GM10847 (cell line): ENCODE data around the gene MBD5.

ENCODE experiments used
- POLR2A ChIP-seq: IDR thresholded peaks from 2 replicates; pipeline ENCODE4 v1.6.1; 2011; ENCODE audit not compliant: insufficient read length; ENCODE audit errors: extremely low read depth

Gene MBD5

DNA sequence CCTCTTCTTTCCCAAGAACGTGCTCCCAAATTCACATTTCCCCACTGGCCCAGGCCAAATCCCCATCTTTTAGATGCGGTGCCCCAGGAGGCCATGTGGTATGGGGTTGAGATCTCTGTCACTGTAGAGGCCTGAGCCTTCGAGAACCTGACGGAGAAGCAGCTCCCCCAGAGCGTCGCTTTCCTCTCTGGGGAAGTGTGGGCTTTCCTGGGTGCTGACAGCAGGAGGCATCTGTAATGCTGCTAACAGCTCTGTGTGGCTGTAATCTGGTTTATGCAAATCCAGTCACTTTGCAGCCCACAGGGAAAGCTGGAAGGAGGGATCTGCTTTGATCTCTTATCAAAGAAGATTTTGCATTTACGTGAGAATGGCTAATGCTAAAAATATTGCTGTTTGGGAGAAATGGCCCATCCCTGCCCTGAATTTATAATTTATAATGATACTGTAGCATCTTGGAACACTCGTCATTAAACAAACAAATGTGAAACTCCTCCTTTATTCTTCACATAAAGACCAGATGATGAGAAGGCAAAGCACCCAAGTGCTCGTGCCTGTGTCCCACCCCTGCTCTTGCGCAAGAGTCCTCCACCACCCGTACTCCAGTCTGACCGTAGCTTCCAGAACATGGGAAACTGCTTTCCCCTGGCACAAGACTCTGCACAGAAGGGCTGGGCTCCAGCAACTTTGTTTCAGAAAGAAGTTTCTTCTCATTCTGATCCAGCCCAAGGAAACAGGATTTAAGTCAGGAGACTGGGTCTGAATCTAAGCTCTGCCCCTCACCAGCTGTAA, 513.7 kb downstream of the MBD5 start:
- TF ChIP-seq POLR2A, result no peak

DNA sequence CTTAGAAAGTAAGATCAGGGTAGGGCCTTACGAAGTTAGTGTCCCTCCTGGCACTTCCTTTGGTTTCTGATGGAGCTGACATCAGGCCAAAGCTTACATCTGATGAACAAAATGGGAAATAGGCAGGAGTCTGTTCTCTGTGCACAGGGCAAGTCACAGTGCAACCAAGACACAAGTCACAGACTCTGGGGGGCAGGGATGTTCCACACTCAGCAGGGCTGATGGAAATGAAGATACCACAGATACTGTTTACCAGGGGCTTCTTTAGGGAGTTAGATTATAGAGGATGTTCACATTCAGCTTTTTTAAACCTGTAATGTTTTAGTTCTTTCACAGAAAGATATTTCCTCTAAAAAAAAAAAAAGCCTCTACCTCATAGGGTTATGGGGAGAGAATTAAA, 517.5 kb downstream of the MBD5 start:
- no peak for TF ChIP-seq POLR2A

DNA sequence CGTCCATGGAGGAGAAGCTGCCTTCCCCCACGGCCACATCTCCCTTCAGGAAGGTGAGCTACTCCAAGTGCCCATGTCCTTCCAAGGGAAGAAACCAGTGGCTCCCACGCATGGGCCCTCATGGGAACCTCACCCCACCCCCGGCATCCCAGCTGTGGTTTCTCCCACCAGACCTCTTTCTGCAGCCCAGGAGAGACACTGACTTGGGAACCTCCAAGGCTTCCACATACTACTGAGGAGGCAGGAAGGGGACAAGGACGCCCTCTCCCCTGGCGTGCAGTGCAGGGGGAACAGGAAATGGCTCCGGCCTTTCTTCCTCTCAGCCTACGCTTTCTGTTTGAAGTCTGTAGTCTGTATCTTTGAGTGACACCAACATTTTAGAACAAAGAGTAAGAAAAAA, 519.1 kb downstream of the MBD5 start:
- TF ChIP-seq POLR2A, result no peak

DNA sequence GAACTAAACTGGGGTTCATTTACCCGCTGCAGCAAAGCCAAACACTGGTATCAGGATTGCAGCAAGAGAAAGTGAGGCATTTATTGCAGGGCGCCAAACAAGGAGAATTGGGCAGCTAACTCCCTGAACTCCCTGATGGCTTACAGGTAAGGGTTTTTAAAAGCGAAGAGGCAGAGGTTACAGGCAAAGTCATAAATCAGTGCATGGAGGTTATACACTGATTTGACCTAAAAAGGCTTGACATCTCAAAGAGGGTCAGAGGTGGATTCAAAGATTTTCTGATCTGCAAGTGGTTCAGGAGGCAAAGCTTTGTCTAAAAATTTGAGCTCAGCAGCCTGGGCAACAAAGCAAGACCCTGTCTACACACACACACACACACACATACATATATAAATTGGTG, 520.9 kb downstream of the MBD5 start:
- no peak for TF ChIP-seq POLR2A

DNA sequence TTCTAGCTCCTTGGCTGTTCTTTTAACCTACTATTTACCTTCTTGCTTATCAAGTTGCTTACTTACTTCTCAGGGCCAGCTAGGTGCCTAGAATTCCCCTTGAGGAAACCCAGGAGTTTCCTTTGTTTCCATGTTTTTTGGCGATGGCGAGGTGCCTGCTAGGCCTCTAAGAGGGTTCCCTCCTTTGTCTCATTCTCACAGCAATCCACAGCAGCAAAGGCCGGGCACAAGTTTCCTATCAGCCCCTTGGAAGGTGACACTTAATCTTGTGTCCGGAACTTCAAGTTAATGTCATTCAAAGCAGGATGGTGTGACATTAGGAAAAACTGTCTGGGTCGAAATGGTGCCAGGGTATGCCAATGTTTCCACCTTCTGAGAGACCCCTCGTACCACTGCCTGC, 521.7 kb downstream of the MBD5 start:
- no peak for TF ChIP-seq POLR2A

DNA sequence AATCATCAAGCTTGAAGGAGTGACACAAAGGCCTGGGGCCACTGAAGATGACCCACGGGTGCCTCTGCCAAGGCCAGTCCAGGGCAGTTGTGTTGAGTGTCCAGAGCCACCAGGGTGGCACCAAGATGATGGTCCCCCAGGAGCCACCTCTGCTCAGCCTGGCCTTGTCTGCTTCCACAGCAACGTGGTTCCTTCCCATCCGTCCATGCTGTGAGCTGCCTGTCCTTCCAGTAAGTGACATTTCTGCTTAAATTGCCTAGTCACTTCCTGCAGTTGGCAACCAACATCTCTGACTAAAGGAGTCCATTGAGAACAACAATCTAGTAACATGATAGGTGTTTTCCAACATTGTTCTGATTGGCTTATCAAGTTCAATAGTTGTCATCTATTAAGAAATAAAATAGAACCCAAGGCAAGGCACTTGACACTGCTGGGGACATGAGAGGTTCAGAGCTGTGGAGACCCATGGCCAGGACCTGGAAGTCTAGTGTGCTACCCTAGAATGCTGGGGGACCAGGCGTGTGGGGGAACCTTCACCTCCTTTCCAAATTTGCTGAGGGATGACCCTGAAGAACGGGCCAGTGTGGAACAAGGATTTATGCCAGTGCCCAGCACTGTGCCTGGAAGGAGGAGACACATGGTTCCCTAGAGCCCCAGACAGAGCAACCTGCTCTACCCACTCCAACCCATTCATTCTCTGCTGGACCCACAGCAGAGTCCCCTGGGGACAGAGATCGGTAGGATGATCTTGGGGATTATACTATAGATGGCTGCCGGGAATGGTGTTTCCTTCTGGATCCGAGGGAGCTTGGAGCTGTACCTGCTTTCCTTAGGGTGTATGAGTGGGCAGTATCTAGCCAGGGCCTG, 524.7 kb downstream of the MBD5 start:
- no peak for TF ChIP-seq POLR2A

DNA sequence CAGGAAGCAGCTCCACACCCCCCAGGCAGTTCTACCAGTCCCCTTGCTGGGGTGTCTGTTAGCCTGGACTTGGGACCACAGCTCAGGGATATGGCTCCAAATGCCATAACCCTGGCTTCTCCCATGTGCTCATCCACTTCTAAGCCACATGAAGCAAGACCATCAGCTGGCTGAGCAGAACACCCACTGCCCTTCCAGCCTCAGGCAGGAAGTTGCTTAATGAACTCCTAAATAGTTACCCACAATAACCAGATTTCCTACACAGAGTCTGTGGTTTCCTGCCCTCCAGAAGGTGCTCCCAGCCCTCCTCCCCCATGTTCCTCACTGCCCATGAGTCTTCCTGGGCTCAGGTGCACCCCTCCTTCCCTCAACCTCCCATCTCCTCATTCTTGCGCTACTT, 525.4 kb downstream of the MBD5 start:
- TF ChIP-seq POLR2A, result no peak

DNA sequence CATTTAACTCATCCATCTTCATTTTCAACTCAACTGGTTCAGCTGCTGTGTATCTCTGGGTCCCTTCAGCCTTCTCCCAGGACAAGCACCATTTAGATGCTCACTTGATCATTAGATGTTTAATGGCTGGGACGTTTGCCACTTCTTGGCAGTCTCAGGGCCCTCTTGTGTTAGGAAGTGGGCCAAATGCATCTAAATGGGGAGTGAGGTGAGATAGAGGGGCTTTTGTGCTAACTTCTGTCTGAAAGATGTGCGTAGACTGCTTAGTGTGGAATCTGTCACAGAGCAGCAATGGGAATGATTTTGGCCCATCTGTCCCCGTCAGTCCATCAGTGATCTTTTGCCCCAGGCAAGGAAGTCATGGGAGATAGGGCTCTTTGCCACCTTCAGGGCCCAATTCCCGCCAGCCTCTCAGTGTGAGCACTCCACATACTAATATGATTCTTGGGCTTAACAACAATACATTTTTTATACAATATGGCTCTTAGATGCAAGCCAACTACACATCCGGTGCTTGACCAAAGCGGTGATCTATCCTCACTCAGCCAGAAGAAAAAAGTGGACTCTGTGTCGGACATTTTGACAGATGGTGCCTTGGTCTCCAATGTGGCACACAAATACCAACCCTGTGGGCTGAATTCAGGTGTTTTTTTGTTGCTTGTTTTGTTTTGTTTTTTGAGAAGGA, 528.0 kb downstream of the MBD5 start:
- TF ChIP-seq POLR2A, result no peak

DNA sequence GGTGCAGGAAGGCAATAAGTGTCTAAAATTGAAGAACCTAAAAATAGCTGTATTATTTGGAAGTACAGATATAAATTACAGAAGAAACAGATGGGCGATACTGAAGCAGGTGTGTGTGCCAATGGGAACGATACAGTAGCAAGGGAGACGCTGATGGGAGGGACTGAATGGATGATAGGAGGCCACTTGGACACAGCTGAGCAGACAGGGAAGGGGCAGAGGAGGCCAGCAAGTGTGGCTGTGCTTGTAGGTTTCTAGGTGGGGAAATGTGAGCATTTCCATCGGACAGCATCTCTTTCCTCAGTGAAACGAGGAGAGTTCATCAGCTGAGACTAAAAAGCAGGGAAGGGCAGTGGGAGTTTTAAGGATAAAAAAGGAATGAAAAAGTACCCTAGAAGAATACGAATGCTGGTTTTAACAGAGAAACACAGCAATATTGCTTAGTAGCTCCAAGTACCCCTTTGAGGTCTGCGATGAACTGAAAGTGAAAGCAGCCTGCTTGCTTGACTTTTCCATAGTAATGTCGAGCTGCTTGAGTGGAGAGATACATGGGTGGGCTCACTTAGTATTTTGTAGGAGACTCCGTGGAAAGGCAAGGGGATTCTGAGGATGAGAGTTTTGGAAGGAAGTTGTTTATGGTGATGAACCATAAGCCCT, 531.9 kb downstream of the MBD5 start:
- TF ChIP-seq POLR2A, result no peak

DNA sequence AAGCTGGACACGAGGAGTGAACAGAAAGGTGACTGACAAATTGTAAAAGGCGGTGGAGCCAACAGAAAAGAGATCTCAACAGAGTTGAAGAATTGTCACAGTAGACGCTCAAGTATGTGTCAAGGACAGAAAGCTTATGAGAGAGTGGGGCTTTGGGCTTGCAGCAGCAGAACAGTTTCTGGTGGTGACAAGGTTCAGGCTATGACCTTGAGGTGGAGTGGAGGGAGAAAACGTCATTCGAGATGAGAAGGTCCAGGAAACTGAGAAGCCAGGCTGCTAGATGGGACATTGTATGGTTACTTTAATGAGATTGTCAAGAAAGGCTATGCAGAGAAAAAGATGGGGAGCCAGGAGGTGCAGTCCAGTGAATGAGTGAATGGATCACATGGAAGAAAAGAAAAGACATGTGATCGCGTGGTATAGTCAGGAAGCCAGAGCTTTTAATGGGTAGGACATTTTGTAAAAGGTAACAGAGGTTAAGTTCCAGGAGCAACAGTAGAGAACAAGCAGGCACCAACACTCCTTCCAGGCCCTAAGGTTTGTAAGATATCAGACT, 532.5 kb downstream of the MBD5 start:
- TF ChIP-seq POLR2A, result no peak

DNA sequence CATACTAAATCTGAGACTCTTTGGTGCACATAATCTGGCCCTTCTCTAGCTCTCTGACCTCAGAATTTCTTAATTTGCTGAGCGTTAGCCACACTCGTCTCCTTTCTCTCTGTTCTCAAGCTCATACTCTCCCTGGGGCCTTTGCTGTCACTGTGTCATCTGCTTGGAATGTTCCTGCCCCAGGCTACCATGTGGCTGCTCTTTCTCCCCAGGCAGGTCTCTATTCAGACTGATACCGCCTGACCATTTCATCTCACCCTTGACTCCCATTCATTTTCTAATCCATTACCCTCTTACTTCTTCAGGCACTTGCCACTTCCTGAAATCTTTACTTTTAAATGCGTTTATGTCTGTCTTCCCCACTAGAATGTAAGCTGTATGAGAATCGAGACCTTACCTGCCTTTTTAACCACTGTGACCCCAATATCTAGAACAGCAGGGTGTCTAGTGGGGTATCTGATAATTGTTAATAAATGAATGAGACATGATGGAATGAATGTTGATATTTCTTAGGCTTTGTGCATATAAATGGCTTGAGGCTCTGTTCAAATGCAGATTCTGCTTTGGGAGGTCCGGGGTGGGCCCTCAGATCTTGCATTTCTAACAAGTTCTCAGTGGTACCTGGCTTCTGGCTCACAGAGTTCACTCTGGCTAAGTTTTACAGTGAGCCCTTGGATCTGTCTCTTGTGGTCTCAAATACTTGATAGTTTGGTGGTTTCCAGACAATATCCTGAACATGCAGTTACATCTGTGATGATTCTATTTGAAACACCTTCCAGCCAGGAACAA, 533.8 kb downstream of the MBD5 start:
- no peak for TF ChIP-seq POLR2A

DNA sequence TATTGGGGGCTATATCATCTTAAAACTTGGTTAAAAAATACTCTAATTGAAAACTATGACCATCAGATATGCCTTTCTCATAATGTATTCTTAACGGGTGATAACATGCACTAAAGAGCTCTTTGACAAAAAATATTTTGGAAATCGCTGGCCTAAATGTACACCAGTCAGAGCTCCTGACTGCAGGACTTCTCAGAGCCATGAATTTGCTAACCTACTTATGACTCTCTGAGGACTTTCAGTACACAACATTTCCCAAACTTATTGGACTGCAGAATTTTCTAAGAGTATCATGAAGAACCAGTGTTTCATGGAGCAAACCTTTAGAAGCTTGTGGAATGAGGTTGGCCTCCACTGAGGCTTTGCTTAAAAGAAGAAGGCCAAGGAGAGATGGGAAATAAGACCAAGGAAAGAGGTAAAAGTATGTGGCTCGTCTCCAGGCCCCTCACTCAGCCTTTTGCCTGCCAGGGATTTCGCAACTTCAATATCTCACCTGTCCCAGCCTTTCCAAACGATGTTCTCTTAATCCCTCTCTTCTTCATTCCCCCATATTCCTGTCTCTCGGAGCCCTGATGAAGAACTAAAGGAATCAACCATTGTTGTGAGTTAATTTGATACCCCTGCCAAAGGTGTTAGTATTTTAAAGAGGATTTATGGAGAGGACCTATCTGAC, 534.9 kb downstream of the MBD5 start:
- no peak for TF ChIP-seq POLR2A

DNA sequence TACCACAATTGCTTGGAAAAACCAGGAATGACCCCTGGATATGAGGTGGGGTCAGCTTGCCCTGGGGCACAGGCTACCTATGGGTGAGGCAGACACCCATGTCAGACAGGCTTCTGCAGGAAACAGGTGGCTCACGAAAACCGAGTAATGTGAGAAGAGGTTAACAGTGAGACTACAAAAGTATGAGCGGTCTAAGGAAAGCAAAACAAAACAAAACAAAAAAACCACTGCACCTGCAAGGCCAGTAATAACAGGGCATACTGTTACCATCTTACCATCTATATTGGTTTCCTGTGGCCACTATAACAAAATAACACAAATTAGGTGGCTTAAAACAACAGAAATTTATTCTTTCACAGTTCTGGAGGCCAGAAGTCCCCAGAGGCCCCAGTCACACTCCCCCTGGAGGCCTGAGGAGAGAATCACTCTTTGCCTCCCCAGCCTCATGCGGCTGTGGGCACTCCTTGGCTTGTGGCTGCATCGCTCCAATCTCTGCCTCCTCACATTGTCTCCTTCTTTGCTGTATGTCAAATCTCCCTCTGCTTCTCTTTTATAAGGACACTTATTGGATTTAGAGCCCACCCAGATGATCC, 537.0 kb downstream of the MBD5 start:
- TF ChIP-seq POLR2A, result no peak

DNA sequence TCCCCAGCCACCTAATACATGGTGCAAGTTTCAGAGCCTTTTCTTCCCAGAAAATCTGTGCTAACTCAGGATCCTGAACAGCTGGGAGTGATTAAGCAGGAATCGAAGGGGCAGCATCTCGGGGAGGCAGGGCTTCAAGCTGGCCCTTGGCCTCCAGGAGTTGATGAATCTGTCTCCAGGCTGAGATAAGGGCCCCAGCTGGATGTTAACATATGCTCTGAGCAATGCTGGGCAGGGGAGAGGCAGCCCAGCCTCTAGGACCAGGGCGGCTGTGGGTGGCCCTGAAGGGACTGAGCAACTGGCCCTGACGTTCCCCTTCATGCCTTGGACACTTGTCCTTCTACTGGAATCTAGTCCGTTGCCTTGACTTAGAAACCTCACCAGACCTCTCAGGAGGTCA, 539.6 kb downstream of the MBD5 start:
- no peak for TF ChIP-seq POLR2A

DNA sequence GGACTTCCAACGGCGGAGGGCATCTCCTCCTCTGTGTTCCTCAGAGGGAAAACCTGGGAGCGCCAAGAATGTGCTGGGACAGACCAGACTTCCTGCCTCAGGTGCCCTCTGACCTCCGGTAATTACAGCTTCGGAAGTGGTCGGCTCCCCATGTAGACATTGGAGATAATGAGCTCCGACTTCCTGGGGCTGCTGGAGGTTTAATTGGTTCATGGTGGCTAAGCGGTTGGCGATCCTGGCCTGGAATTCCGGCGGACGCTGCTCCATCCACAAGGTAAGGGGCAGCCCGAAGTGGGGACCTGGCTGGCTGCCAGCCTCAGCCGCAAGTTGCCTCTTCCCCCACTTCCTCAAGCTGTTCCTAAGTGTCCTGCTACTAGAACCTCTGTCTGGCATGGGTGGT, 540.5 kb downstream of the MBD5 start:
- no peak for TF ChIP-seq POLR2A
